Head of caudate nucleus (tissue), 42 donors: Measurements from ENCODE around the gene BSPRY.
A peak's percentile ranks its signal among the peaks of the same experiment; 100 is the strongest.
"Not testable (repeated sequence)": the region's sequence is repeated elsewhere in the genome, so short reads cannot be mapped to it uniquely, and the experiment has no call there.

Experiments used
- DNase-seq, 42 donors: peaks; one replicate each; pipeline versions ENCODE4 v3.0.0 to v3.0.0-alpha.2; 2020 to 2021; ENCODE audit warnings: mixed read lengths in 7 of 42
- intact Hi-C: fragments of 100-400 bp; cut with DNase I; formaldehyde crosslinking; loops from one replicate; pipeline ENCODE4 v1.15.0; 2022

BSPRY gene

DNA sequence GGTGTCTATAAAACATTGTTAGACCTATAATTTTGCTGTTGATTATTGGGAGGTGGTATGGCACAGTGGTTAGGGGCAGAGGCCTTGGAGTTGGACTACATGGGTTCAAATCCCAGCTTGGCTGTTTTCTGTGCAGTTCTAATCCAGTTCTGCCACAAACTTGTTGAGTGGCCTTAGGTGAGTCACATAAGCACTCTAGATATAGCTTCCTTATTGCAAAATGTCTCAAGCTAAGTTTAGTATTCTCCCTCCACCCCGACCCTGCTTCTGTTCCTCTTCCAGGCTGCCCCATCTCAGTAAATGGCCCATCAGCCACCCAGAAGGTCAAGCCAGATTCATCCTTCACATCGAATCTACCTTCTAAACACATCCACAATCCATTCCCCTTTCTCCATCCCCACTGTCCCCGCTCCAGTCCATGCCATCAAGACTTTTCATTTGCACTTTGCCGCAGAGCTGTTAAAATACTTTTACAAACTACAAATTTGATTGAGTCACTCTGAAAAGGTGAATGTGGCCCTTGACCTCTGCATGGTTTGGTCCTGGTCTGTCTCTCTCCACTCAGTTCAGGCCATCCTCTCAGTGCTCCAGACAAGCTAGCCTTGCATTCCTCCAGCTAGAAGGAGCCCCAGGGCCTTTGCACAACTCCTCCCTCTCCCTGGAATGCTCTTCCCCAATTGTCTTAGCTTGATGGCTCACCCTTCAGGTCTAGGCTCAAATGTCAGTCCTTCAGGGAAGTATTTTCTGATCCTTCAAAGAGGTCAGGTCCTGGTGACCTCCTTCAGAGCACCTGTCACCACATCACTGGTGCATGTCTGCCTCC is 37.4 kb downstream of the BSPRY start:
- no peak for DNase-seq
- intact Hi-C loops, result no loop called here

DNA sequence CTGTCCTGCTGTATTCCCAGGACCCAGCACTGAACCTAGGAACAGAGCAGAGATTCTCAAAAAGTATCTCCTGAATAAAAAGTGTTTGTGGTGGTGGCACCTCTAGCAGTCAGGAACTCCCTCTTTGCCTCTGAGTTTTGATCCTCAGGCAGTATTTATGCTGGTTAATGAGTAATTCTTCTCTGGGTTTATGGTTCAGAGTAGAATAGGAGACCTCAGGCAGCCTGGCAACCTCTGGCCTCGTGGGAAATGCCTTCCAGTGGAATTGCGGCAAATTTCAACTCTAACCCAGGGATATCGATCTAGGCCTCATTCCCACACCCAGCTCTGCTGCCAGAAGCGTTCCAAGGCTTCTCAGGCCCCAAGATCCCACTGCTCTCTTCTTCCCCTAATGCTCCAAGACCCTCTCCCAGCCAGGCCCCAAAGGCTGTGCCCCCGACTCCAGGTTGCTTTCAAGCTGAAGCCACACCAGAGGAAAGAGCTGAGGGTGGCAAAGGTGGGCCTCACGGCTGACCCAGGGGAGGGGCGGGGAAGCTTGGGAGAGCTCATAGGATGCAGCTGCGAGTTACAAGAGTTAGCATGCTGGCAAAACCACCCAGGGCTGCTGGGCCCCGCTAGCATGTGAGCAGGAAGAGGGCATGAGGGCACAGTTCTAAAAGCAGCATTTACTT is 38.4 kb downstream of the BSPRY start:
- intact Hi-C loops, result no loop called here
- DNase-seq, result no peak

DNA sequence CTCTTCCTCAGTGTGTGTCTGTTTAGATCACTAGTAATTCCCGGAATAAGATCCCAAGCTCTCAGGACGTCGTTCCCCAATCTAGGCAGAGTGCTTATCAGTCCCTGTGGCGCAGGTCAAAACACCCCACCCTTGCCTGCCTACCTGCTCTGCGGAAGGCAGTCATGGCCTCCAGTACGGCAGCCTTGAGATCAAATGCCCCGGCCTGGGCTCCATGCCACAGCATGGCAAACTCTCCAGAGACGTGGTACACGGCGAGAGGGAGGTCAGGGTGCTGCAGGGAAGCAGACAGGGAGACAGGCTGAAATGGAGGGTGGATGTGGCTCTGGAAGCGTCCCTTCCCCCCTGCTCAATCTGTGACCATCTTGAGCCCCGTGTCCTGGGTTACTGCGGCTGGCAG is 39.5 kb downstream of the BSPRY start:
- no peak for DNase-seq
- intact Hi-C loops, result no loop called here

DNA sequence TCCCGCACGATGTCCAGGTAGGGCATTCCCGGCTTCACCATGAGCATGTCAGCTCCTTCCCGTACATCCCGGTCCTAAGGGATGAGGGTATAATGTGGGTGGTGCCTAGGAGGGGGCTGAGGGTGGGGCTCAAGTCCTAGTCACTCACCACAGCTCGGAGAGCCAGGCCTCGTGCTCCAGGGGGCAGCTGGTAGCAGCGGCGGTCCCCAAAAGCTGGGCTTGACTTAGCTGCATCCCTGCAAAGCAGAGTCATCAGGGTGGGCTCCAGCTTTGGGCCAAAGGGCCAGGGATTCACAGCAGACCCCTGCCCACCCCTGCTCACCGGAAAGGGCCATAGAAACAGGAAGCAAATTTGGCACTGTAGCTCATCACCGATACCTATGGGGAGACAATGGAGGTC is 40.1 kb downstream of the BSPRY start:
- intact Hi-C loops, result no loop called here
- DNase-seq, result no peak

DNA sequence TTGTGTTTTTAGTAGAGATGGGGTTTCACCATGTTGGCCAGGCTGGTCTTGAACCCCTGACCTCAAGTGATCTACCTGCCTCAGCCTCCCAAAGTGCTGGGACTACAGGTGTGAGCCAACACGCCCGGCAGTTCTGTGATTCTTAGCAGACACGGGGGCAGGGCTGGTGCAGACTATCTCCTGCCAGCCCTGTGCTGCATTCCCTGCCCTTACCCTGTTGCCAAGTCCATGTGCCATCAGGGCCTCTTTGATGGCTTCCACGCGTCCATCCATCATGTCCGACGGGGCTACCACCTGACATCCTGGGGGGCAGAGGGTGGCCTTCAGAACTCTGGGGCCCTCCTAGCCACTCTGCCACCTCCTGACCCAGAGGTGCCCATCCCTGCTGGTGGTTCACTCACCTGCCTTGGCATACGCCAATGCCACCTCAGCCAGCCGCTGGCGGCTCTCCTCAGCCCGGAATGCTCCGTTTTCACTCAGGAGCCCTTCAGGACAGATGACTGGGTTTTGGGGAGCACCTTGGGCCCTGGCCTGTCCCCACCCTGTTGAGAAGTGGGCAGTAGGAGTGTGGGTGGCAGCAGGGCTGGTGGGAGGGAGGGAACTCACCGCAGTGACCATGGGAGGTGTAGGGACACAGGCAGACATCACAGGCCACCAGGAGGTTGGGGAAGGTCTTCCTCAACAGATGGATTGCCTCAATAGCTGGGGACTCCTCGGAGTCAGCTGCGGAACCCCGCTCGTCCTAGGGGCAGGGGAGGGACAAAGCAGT is 41.0 kb downstream of the BSPRY start:
- DNase-seq, result no peak
- intact Hi-C loops, result no loop called here

DNA sequence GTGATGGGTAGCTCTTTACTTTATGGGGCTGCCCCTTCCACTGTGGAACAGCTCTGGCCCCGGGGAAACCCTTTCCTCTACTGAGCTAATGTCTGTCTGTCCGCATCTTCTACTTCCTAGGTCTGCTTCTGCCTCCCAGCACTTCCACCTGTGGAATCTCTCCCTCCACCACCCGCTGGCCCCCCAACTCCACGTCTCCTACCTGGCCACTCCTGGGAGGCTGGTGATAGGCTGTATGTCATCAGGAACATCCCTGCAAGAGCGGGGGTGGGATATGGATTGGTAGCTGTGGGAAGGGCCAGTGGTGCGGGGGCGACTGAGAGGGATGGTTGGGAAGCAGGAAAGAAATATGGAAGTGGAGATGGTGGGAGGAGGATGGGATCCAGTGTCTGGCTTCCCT is 42.6 kb downstream of the BSPRY start:
- intact Hi-C loops, result no loop called here
- DNase-seq, result no peak

DNA sequence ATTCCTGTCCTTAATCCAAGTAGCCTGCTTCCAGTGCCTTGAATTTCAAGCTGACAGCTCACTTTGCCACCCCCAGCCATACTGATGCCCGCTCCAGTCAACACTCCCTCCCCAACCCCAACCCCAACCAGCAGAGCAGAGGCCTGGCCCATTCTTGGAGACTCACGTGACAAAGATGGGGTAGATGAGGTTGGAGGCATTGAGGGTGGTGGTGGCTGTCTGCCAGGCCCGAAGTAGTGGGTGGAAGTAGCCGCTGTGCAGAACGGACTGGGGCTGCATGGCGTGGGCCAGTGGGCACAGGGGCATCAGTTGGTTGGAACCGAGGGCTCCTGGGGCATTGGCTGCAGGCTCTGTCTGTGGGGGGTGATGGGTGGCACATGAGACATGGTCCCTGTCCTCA is 43.9 kb downstream of the BSPRY start:
- intact Hi-C loops, result no loop called here
- peak in 20 of 42 donors; percentile 18 to 65 (median 41) for DNase-seq

DNA sequence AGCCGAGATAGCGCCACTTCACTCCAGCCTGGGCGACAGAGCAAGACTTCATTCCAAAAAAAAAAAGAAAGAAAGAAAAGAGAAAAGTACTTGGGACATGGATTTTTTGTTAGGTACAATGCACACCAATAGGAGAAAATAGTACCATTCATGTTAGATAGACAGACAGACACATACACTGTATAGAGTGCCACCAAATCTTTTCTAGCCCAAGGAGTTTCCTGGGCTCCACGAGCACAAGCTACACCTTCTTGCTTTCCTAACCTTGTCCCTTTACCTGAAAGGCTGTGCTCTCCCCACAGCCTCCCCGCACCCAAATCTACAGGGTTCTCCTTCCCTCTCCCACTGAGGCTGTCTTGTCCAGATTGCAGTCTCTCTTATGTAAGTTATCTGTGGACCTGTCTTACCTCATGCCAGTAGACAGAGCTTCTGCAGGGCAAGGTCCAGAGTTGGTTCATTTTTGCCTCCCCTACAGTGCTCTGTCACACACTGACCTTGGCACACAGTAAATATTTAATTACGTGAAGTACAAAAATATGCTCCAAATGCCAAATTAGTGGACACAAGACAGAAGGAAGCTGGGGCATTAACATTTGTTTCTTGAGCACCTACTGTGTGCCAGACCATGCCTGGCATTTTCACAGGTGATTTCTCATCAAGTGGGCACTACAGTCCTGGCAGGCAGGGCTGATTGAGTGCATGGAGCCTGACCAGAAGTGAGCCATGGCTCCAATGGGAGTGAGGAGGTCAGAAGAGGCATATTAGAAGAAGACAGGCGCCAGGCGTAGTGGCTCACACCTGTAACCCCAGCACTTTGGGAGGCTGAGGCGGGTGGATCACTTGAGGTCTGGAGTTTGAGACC is 45.9 kb downstream of the BSPRY start:
- DNase-seq, result peak in 1 of 42 donors; percentile 21
- intact Hi-C loops, result no loop called here

DNA sequence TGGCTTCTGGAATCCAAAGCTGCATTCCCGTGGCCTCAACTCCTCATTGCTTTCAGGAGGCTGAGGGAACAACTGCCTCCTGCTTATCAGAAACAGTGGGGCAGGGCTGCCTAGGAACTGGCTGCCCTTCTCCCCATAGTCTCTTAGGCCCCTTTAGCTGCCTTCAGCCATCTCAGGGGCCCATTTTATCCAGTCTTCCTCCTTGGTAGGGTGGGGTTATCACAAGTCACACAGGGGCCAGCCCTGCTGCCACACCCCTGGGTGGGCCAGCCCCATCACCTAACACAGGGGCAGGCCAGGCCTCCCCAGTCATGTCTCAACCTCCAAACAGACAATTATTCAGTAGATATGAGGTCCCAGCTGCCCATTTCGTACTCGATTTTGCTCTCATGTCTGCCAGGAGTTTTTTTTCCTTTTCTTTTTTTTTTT is 47.9 kb downstream of the BSPRY start:
- intact Hi-C loops, result no loop called here
- peak in 1 of 42 donors; percentile 1 for DNase-seq

DNA sequence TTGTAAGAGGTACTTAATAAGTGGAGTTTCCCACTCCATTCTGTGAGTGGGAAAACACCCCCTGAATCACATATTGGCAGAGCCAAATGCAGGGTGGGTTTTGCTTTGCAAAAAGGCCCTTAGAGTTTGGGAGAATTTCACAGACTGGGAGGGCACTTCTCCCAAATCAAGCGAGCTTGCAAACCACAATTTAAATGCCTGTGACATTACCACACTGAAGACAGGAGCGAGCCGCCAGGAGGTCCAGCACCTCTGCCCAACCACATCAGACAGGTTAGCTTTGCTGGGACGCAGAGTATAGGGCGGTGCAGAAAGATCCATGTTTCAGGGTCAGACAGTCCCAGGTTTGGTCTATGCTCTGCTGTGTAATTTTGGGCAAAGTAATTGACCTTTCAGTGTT is 49.5 kb downstream of the BSPRY start:
- intact Hi-C loops, result no loop called here
- DNase-seq, result no peak

DNA sequence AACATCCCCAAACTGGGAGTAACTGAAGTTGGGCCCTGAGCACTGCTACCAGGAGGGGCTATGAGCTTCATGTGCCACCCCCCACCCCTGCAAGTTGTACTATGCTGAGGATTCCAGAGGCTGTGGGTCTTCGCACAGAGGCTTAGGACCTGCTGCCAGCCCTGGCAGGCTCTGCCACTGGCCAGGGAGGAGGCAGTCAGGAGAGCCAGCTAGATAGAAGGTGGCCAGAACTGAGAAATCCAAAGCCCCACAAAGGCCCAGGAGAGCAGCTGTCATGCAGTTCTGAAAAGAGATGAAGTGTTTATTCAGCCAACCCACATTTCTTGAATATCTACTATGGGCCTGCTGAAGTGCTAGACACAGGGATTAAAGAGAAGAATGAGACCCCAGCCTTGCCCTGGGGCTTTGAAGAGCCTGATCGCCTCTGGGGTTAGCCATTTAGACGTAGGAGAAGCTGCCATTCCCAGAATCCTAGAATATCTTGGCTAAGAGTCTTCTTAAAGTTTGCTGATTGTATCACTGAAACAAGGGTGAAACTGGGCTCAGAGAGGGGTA is 50.4 kb downstream of the BSPRY start:
- DNase-seq, result no peak

DNA sequence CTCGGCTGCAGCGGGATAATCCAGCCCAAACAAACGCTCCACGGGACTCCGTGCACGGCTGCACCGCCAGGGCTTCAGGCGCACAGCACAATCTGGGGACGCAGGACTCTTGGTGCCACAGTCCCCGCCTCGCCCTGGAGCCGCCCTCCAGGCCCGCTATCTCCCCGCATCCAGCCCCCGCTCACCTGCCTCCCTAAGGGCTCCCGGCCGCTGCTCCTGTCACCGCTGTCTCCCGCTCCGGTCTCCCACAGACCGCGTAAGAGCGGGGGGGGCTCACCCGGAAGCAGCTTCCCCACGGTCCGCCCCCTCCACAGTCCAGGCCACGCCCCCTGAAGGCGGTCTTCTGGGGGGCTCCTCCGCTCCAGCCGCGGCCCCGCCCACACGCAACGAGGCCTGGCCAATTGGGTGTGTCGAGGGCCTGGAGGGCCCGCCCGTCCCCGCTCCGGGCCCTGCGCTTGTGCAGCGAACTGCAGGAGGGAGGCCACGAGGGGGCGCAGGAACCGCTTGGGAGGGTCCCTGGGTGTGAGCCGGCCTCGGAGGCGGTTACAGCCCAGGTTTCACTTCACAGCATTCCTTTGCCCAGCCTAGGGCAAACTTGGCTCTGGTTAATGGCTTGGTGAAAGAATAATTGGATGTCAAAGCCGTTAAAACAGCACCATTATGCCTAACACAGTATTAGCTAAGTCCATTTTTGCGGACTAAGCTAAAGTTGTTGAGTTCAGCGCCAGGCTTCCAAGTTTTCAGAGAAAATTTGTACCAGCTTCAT is 51.9 kb downstream of the BSPRY start, which contains the start of gene ALAD:
TSS of gene ALAD (minus strand) at position 258 of the 766 bp plus-strand sequence. CDS start 7,725 bp downstream, outside the sequence.
- intact Hi-C loops, result loop anchor here (1.0 to 10.0 kb wide), 5 partner anchors 9 to 346 kb away; partner anchors contain the start of genes C9orf43, CDC26, POLE3 and PRPF4

More for the DNA sequence above, 50.4 kb downstream of the BSPRY start:
- intact Hi-C loops, result loop anchor here (2.0 to 10.0 kb wide), 4 partner anchors 59 to 345 kb away; partner anchors contain the start of genes CDC26, PRPF4, SLC31A2 and WDR31

DNA sequence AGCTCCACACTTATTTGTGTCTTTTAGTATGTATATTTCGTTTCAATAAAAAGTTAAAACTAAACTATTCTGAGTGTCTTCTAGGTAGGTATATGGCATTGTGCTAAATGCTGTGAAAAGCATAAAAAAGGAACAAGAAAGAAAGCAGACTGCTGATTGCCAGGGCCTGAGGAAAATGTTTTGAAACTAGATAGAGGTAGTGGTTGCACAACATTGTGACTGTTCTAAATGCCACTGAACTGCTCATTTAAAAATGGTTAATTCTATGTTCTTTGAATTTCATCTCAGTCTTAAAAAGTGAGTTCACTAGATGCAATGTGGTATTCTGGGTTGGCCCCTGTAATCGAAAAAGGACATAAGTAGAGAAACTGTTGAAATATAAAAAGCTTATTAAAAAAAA is 54.3 kb downstream of the BSPRY start:
- intact Hi-C loops, result loop anchor here (5.0 to 10.0 kb wide), 3 partner anchors 126 to 349 kb away; partner anchors contain the start of genes CDC26, PRPF4, SLC31A2 and ZFP37
- DNase-seq, result no peak

More for the DNA sequence above, 51.9 kb downstream of the BSPRY start, which contains the start of gene ALAD:
- peak; percentile 94 to 100 (median 99) for DNase-seq

DNA sequence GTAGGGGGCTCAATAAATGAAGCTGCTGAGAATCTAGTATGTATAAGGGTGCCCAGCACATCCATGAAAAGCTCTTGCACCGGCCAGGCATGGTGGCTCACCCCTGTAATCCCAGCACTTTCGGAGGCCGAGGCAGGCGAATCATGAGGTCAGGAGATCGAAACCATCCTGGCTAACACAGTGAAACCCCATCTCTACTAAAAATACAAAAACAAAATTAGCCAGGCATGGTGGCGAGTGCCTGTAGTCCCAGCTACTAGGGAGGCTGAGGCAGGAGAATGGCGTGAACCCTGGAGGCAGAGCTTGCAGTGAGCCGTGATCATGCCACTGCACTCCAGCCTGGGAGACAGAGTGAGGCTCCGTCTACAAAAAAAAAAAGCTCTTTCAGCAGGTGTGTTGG is 57.0 kb downstream of the BSPRY start:
- intact Hi-C loops, result loop anchor here (10.0 kb wide), 2 partner anchors 252 to 352 kb away; partner anchors contain the start of genes SLC31A2 and ZFP37
- not testable (repeated sequence) for DNase-seq

DNA sequence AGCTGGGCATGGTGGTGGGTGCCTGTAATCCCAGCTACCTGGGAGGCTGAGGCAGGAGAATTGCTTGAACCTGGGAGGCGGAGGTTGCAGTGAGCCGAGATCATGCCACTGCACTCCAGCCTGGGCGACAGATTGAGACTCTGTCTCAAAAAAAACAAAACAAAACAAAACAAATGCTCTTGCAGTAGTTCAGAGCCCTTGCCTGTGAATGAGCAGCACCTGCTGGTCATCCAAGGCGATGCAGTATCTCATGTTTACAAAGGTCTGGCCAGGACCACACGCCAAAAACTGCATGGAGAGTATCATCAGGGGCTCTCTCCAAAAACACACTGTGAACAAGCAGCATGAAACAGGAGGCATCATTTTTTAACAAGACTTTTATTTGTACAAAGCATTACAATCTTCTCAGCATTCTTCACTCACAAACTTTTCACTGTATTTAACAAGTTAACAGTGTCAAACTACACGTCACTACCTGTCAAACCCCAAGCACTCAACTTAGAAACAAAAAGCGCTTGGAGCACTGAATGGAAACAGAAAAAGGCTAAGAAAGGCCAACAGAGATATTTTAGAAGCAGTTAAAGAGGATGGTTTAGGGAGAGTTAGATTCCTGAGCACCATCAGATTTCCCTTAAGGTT is 57.7 kb downstream of the BSPRY start:
- DNase-seq, result peak in 38 of 42 donors; percentile 26 to 83 (median 58)
- intact Hi-C loops, result loop anchor here (10.0 kb wide), 2 partner anchors 252 to 352 kb away; partner anchors contain the start of genes SLC31A2 and ZFP37

DNA sequence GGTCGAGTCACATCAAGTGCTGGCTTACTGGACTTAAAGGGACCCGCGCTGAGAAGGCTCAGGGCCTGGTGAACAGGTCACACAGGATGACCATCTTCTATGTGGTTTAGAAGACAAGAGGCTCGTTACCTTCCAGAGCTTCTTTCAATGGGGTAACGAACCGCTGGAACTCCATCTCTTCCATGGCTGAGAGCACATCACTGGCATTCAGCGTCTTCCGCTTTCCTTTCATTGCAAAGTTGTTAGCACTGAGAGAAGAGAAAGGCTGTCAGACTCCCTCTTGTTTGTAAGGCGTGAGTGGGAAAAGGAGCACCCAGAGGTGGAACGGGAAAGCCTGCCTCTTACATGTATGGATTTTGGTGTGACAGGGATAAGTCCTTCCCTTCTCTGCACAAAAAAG is 60.1 kb downstream of the BSPRY start:
- intact Hi-C loops, result loop anchor here (10.0 kb wide), 2 partner anchors 255 to 355 kb away; partner anchors contain the start of genes SLC31A2 and ZFP37
- no peak for DNase-seq
